ENCODE results near the gene MAPKAPK5.
"Not testable (repeated sequence)": the region's sequence is repeated elsewhere in the genome, so short reads cannot be mapped to it uniquely, and the experiment has no call there.

MAPKAPK5 gene

GRCh38 chr12:111887926-111888745, 46.1 kb downstream of the MAPKAPK5 start:
- DNase-seq = no peak

- DNase-seq = no peak
Observed at GRCh38 chr12:111893287-111893686, 51.3 kb downstream of the MAPKAPK5 start.

GRCh38 chr12:111894556-111894955, 52.5 kb downstream of the MAPKAPK5 start:
- no peak for DNase-seq

GRCh38 chr12:111901182-111901581, 59.2 kb downstream of the MAPKAPK5 start:
- DNase-seq = no peak

GRCh38 chr12:111904446-111904975, 62.5 kb downstream of the MAPKAPK5 start:
- DNase-seq = no peak

- no peak for DNase-seq
Observed at GRCh38 chr12:111905502-111905901, 63.5 kb downstream of the MAPKAPK5 start.

GRCh38 chr12:111907740-111908139, 65.7 kb downstream of the MAPKAPK5 start:
- DNase-seq = no peak

- DNase-seq = no peak
Observed at GRCh38 chr12:111925171-111925570, 83.1 kb downstream of the MAPKAPK5 start.

- no peak for DNase-seq
Observed at GRCh38 chr12:111926631-111927030, 84.6 kb downstream of the MAPKAPK5 start.

- no peak for DNase-seq
Observed at GRCh38 chr12:111927346-111927745, 85.3 kb downstream of the MAPKAPK5 start.

GRCh38 chr12:111932241-111932640, 90.2 kb downstream of the MAPKAPK5 start:
- no peak for DNase-seq

- DNase-seq = no peak
Observed at GRCh38 chr12:111936869-111937268, 94.8 kb downstream of the MAPKAPK5 start.

- no peak for DNase-seq
Observed at GRCh38 chr12:111937429-111937828, 95.4 kb downstream of the MAPKAPK5 start.

GRCh38 chr12:111942557-111942956, 100.5 kb downstream of the MAPKAPK5 start:
- no peak for DNase-seq

- no peak for DNase-seq
Observed at GRCh38 chr12:111943929-111944328, 101.9 kb downstream of the MAPKAPK5 start.

- DNase-seq = not testable (repeated sequence)
Observed at GRCh38 chr12:111950961-111951676, 109.1 kb downstream of the MAPKAPK5 start.
